Smooth muscle cell (in vitro differentiated cells): ENCODE data around the gene CCR3. TPM values are rescaled to one million over a fixed set of nuclear protein-coding genes. Genes with fewer than 3 reads are reported as not detected.

Experiments used
- DNase-seq: peaks from one replicate; lab custom pipeline; 2025; ENCODE audit not compliant: unreplicated experiment; lab: John Stamatoyannopoulos, UW
- H2AFZ ChIP-seq: fragments of 200-600 bp; sonication (generic); 2 replicates; pipeline ENCODE4 v1.6.0; 2016; ENCODE audit warnings: antibody characterized with exemption, low read depth, mild to moderate bottlenecking
- H3F3A ChIP-seq: fragments of 200-600 bp; sonication (generic); 2 replicates; pipeline ENCODE4 v1.6.0; 2017; ENCODE audit warnings: antibody characterized with exemption, low read depth
- H3K27ac ChIP-seq: fragments of 200-600 bp; sonication (generic); 2 replicates; pipeline ENCODE4 v1.5.1; 2016; ENCODE audit warnings: low read depth, mild to moderate bottlenecking
- H3K27me3 ChIP-seq: fragments of 200-600 bp; sonication (generic); 2 replicates; pipeline ENCODE4 v1.6.1; 2016; ENCODE audit warnings: low read depth, mild to moderate bottlenecking
- H3K36me3 ChIP-seq: fragments of 200-600 bp; sonication (generic); 2 replicates; pipeline ENCODE4 v1.5.1; 2016; ENCODE audit warnings: low read depth
- H3K4me1 ChIP-seq: fragments of 200-600 bp; sonication (generic); 2 replicates; pipeline ENCODE4 v1.5.1; 2016; ENCODE audit warnings: low read depth
- H3K4me2 ChIP-seq: fragments of 200-600 bp; sonication (generic); 2 replicates; pipeline ENCODE4 v1.6.0; 2016; ENCODE audit warnings: mild to moderate bottlenecking
- H3K4me3 ChIP-seq: fragments of 200-600 bp; sonication (generic); 2 replicates; pipeline ENCODE4 v1.5.1; 2016; ENCODE audit warnings: mild to moderate bottlenecking
- H3K79me2 ChIP-seq: fragments of 200-600 bp; sonication (generic); 2 replicates; pipeline ENCODE4 v1.6.0; 2016; ENCODE audit warnings: low read depth, mild to moderate bottlenecking
- H3K9ac ChIP-seq: fragments of 200-600 bp; sonication (generic); 2 replicates; pipeline ENCODE4 v1.6.0; 2016; ENCODE audit warnings: low read depth
- H3K9me3 ChIP-seq: fragments of 200-600 bp; sonication (generic); replicated peaks from 2 replicates; pipeline ENCODE4 v1.5.1; 2016; ENCODE audit warnings: low read depth
- H4K20me1 ChIP-seq: fragments of 200-600 bp; sonication (generic); 2 replicates; pipeline ENCODE4 v1.6.0; 2016; ENCODE audit warnings: low read depth
- CTCF ChIP-seq: fragments of 200-600 bp; sonication (generic); IDR thresholded peaks from 2 replicates; pipeline ENCODE4 v1.5.1; 2017; ENCODE audit warnings: borderline replicate concordance, mild to moderate bottlenecking, antibody characterized with exemption; ENCODE audit not compliant: insufficient read depth, poor library complexity, severe bottlenecking
- WGBS: methylation state at CpG from one replicate; pipeline ENCODE4 v1.1.7; 2016; ENCODE audit warnings: low lambda C conversion rate; 5-methylcytosine and 5-hydroxymethylcytosine counted together
- polyA plus RNA-seq: library from polyadenylated mRNA; unstranded; fragments of >200 nt; fragmentation: Nextera tagmentation; extraction: Ambion mirVana; gene quantifications from 2 replicates; pipeline ENCODE4 v1.2.1, GENCODE V29; 2016
- total RNA-seq: library from RNA; depleted of rRNA; stranded (reverse); fragments of >200 nt; gene quantifications from 2 replicates; pipeline ENCODE4 v1.2.3, GENCODE V29; 2014

Gene CCR3
- total and polyA plus RNA-seq, 2 experiments from 2014 or later = not detected

GRCh38 chr3:46282696-46283095 lies 40.4 kb downstream of the CCR3 start:
- Histone ChIP-seq H3K4me1 (no peaks in the 10 kb centered on the region), H4K20me1 (no peaks in the 10 kb centered on the region), H3K9ac (no peak overlapping the region), H3K36me3 (no peaks in the 10 kb centered on the region), H3K27ac (no peak overlapping the region), H3K4me2 (no peak overlapping the region), H3F3A (no peaks in the 10 kb centered on the region), H3K79me2 (no peaks in the 10 kb centered on the region), H3K4me3 (no peak overlapping the region), H3K27me3 (peaks cover 5% of the 10 kb centered on the region), H3K9me3 (no peaks in the 10 kb centered on the region), H2AFZ (no peak overlapping the region)
- TF ChIP-seq CTCF = no peak
- DNase-seq = no peak
- WGBS = 91% methylated on average over 2 of the region's 2 CpGs

GRCh38 chr3:46283881-46284450 lies 41.7 kb downstream of the CCR3 start:
- H3K27me3 ChIP-seq = peaks cover 5% of the 10 kb centered on the region
- no peak overlapping the region for H2AFZ ChIP-seq
- no peaks in the 10 kb centered on the region for H3K9me3 ChIP-seq
- no peaks in the 10 kb centered on the region for H3K36me3 ChIP-seq
- no peak overlapping the region for H3K9ac ChIP-seq
- H4K20me1 ChIP-seq = no peaks in the 10 kb centered on the region
- no peaks in the 10 kb centered on the region for H3K79me2 ChIP-seq
- H3K4me1 ChIP-seq = no peaks in the 10 kb centered on the region
- no peak overlapping the region for H3K27ac ChIP-seq
- no peak for TF ChIP-seq CTCF
- no peak overlapping the region for H3K4me3 ChIP-seq
- H3K4me2 ChIP-seq = no peak overlapping the region
- WGBS = 97% methylated on average over 2 of the region's 2 CpGs
- H3F3A ChIP-seq = no peaks in the 10 kb centered on the region
- DNase-seq = no peak

GRCh38 chr3:46284981-46285683 lies 42.9 kb downstream of the CCR3 start:
- H2AFZ ChIP-seq = no peak overlapping the region
- no peaks in the 10 kb centered on the region for H3F3A ChIP-seq
- DNase-seq = no peak
- H3K36me3 ChIP-seq = no peaks in the 10 kb centered on the region
- H4K20me1 ChIP-seq = no peaks in the 10 kb centered on the region
- H3K4me3 ChIP-seq = no peak overlapping the region
- H3K79me2 ChIP-seq = no peaks in the 10 kb centered on the region
- no peak overlapping the region for H3K27ac ChIP-seq
- no peak for TF ChIP-seq CTCF
- no peak overlapping the region for H3K4me2 ChIP-seq
- WGBS = 83% methylated on average over 6 of the region's 6 CpGs
- H3K27me3 ChIP-seq = peaks cover 5% of the 10 kb centered on the region
- no peak overlapping the region for H3K9ac ChIP-seq
- H3K4me1 ChIP-seq = no peaks in the 10 kb centered on the region
- H3K9me3 ChIP-seq = no peaks in the 10 kb centered on the region
